MG63 (cell line): Measurements from ENCODE around the gene ABCG4. TPM values are rescaled to one million over a fixed set of nuclear protein-coding genes. Genes with fewer than 3 reads are reported as not detected.
"Not testable (repeated sequence)": the region's sequence is repeated elsewhere in the genome, so short reads cannot be mapped to it uniquely, and the experiment has no call there.

Source experiments
- DNase-seq: peaks from one replicate; pipeline ENCODE4 v3.0.0-alpha.2; 2020
- H3K27me3 ChIP-seq: fragments of 250-450 bp; sonication (Bioruptor Pico); 2 replicates; pipeline ENCODE4 v1.5.1; 2020; ENCODE audit warnings: mild to moderate bottlenecking, moderate library complexity
- H3K36me3 ChIP-seq: fragments of 250-450 bp; sonication (Bioruptor Pico); 2 replicates; pipeline ENCODE4 v1.5.1; 2020; ENCODE audit warnings: mild to moderate bottlenecking, moderate library complexity
- H3K4me3 ChIP-seq: fragments of 250-450 bp; sonication (Bioruptor Pico); 2 replicates; pipeline ENCODE4 v1.5.1; 2020; ENCODE audit warnings: mild to moderate bottlenecking, moderate library complexity
- H3K9me3 ChIP-seq: fragments of 250-450 bp; sonication (Bioruptor Pico); 2 replicates; pipeline ENCODE4 v1.5.1; 2020; ENCODE audit warnings: mild to moderate bottlenecking, moderate library complexity
- total RNA-seq: library from RNA; depleted of rRNA; stranded (reverse); fragments of >200 nt; shearing (Covaris generic); gene quantifications from 2 replicates; pipeline ENCODE4 v1.2.3, GENCODE V29; 2014; ENCODE audit warnings: low replicate concordance

The ABCG4 gene
- total RNA-seq, 1 experiment from 2014 or later = not detected

- peak; percentile 64 for DNase-seq
- no peaks in the 10 kb centered on the region for H3K27me3 ChIP-seq
- no peaks in the 10 kb centered on the region for H3K36me3 ChIP-seq
- H3K9me3 ChIP-seq = no peaks in the 10 kb centered on the region
- no peak overlapping the region for H3K4me3 ChIP-seq
Observed at GRCh38 chr11:119166368-119167076, 17.7 kb downstream of the ABCG4 start.

GRCh38 chr11:119167077-119167458 lies 18.2 kb downstream of the ABCG4 start:
- H3K9me3 ChIP-seq, H3K36me3 ChIP-seq, H3K27me3 ChIP-seq, H3K4me3 ChIP-seq, DNase-seq: not testable (repeated sequence)

DNA sequence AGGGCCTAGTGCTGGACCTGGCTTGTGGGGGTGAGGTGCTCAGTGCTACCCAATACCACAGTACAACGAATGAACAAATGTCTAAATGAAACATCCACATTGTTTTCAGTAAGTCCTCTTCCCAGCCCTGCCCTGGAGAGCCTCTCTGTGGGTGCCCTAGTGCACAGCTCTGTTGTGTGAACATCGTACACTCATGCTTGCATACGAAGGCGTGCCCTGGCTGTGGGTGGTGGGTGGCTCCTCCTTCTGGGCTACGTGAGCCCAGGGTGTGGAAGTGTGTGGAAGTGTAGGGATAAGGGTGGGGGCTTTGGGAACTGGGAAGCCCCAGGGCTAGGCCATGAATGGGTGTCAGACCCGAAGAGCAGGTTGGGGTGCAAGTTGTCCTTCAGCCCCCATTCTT lies 19.1 kb downstream of the ABCG4 start:
- DNase-seq = peak; percentile 14
- Histone ChIP-seq H3K4me3 (peak overlapping the region; percentile 74; the same call in 1 of the 2 replicates), H3K27me3 (no peaks in the 10 kb centered on the region), H3K9me3 (no peaks in the 10 kb centered on the region), H3K36me3 (no peaks in the 10 kb centered on the region)

DNA sequence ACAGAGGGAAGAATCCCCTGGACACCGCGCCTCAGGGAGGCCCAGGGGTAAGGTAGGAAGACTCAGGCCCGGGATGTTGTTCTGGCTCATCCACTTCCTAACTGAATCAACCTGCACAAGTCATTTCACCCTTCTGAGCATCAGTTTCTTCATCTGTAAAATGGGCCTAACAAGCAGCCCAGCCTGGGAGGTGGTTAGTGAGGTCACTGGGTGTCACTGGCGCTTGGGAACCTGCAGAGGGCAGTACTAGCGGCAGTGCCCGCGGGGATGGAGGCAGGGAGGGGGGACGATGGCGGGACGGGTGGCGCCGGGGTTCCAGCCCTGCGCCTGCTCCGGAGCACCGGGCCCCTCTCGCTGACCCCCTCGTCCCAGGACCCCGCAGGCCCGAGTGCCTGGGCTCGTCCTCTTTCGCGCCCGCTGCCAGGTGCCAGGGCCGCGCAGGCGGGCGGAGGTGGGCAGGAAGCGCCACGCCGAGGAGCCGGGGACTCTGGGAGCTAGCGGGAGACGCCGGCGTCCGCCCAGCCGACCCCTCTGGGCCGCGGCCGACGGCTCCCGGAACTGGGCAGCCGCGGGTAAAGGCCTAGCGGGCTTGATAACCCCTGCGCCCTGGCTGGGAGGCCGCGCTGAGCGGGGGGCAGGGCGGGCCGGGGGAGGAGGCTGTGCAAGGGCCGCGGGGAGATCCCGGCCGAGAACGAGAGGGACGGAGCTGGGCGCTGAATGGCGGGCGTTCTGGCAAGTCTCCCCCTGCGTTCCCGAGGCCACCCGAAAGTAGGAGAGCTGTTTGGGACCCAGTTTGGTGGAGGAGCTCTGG lies 19.8 kb downstream of the ABCG4 start, which contains the start of gene NLRX1:
Gene NLRX1, plus strand, starts transcription at position 255 of the 811 bp plus-strand sequence. CDS start 2,679 bp downstream, outside the sequence.
- H3K27me3 ChIP-seq = no peaks in the 10 kb centered on the region
- no peaks in the 10 kb centered on the region for H3K36me3 ChIP-seq
- no peaks in the 10 kb centered on the region for H3K9me3 ChIP-seq

DNA sequence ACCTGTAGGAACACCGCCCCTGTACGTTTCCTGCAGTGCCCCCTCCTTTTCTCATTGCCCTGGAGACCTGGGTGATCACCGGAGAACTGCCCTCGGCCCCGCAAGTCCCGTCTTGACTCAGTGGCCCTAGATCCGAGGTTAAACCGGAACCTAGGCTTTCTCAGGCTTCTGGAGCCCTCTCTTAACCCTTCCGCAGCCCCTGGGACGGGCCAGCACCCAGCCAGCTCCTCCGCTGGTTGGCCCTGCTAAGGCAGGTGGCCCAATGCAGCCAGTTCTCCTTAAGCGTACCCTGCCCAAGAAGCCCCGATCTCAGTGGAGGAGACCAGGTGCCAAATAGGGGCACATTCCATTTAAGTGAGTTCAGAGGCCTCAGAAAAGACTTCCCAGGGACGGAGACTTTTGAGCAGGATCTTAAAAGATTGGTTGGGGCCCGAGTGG lies 20.4 kb downstream of the ABCG4 start:
- H3K4me3 ChIP-seq = peak overlapping the region; percentile 74
- H3K27me3 ChIP-seq = no peaks in the 10 kb centered on the region
- peak; percentile 32 for DNase-seq
- H3K9me3 ChIP-seq = no peaks in the 10 kb centered on the region
- no peaks in the 10 kb centered on the region for H3K36me3 ChIP-seq

More for the DNA sequence above, 19.8 kb downstream of the ABCG4 start, which contains the start of gene NLRX1:
- peak within 1 kb of the TSS; percentile 74 for H3K4me3 ChIP-seq
- DNase-seq = peak; percentile 84

GRCh38 chr11:119172513-119172912 lies 23.7 kb downstream of the ABCG4 start:
- DNase-seq = no peak
- no peaks in the 10 kb centered on the region for H3K9me3 ChIP-seq
- H3K27me3 ChIP-seq = no peaks in the 10 kb centered on the region
- no peak overlapping the region for H3K4me3 ChIP-seq
- peaks cover 2% of the 10 kb centered on the region for H3K36me3 ChIP-seq

GRCh38 chr11:119173453-119173852 lies 24.6 kb downstream of the ABCG4 start:
- Histone ChIP-seq H3K36me3 (peaks cover 2% of the 10 kb centered on the region), H3K4me3 (no peak overlapping the region), H3K9me3 (no peaks in the 10 kb centered on the region), H3K27me3 (no peaks in the 10 kb centered on the region)
- DNase-seq = no peak

GRCh38 chr11:119175493-119176077 lies 26.7 kb downstream of the ABCG4 start:
- no peak overlapping the region for H3K4me3 ChIP-seq

GRCh38 chr11:119178166-119178680 lies 29.4 kb downstream of the ABCG4 start:
- H3K4me3 ChIP-seq = no peak overlapping the region
- peaks cover 4% of the 10 kb centered on the region for H3K36me3 ChIP-seq
- no peak for DNase-seq
- no peaks in the 10 kb centered on the region for H3K27me3 ChIP-seq
- no peaks in the 10 kb centered on the region for H3K9me3 ChIP-seq

More at GRCh38 chr11:119175493-119176077, 26.7 kb downstream of the ABCG4 start:
- Histone ChIP-seq H3K9me3 (no peaks in the 10 kb centered on the region), H3K36me3 (peaks cover 4% of the 10 kb centered on the region), H3K27me3 (no peaks in the 10 kb centered on the region)
- DNase-seq = no peak

GRCh38 chr11:119179342-119179741 lies 30.5 kb downstream of the ABCG4 start:
- H3K36me3 ChIP-seq = peaks cover 4% of the 10 kb centered on the region
- DNase-seq = no peak
- no peaks in the 10 kb centered on the region for H3K9me3 ChIP-seq
- H3K27me3 ChIP-seq = no peaks in the 10 kb centered on the region
- no peak overlapping the region for H3K4me3 ChIP-seq

GRCh38 chr11:119179983-119180382 lies 31.1 kb downstream of the ABCG4 start:
- no peak overlapping the region for H3K4me3 ChIP-seq
- no peaks in the 10 kb centered on the region for H3K27me3 ChIP-seq
- H3K36me3 ChIP-seq = peaks cover 4% of the 10 kb centered on the region
- DNase-seq = no peak
- no peaks in the 10 kb centered on the region for H3K9me3 ChIP-seq

- peaks cover 4% of the 10 kb centered on the region for H3K36me3 ChIP-seq
- H3K27me3 ChIP-seq = no peaks in the 10 kb centered on the region
- no peak overlapping the region for H3K4me3 ChIP-seq
- no peaks in the 10 kb centered on the region for H3K9me3 ChIP-seq
- DNase-seq = no peak
Observed at GRCh38 chr11:119180729-119181676, 32.2 kb downstream of the ABCG4 start.

DNA sequence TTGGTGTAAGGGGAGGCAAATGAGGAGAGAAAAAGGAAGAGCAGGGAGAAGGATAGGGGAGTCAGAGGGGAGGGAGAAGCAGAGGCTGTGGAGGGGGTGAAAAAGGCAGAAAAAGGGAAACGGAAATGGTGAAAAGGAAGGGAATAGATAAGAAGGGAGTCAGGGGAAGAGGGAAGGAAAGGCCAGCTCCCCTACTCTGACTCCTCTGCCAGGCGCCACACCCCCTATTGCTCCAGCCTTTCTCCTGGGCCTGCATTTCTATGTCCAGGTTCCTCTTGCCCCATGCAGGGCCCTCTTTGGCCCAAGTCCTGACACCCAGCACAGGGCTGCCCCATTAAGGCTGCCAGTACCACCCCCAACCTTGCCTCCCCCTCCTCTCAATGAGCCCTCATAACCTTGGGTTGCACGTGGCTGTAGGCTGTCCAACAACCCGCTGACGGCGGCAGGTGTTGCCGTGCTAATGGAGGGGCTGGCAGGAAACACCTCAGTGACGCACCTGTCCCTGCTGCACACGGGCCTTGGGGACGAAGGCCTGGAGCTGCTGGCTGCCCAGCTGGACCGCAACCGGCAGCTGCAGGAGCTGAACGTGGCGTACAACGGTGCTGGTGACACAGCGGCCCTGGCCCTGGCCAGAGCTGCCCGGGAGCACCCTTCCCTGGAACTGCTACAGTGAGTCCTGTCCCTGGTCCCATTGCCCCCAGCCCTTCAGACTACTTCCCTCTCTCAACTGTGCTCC lies 33.0 kb downstream of the ABCG4 start:
- H3K9me3 ChIP-seq = no peaks in the 10 kb centered on the region
- H3K27me3 ChIP-seq = no peaks in the 10 kb centered on the region
- H3K36me3 ChIP-seq = peaks cover 2% of the 10 kb centered on the region
- no peak for DNase-seq
- H3K4me3 ChIP-seq = no peak overlapping the region

DNA sequence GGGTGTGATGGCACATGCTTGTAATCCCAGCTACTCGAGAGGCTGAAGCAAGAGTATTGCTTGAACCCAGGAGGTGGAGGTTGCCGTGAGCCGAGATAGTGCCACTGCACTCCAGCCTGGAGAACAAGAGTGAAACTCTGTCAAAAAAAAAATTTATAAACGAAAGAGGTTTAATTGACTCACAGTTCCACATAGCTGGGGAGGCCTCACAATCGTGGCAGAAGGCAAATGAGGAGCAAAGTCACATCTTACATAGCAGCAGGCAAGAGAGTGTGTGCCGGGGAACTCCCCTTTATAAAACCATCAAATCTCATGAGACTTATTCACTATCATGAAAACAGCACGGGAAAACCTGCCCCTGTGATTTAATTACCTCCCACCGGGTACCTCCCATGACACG lies 35.5 kb downstream of the ABCG4 start:
- H3K36me3 ChIP-seq, H3K4me3 ChIP-seq, DNase-seq, H3K9me3 ChIP-seq, H3K27me3 ChIP-seq: not testable (repeated sequence)

DNA sequence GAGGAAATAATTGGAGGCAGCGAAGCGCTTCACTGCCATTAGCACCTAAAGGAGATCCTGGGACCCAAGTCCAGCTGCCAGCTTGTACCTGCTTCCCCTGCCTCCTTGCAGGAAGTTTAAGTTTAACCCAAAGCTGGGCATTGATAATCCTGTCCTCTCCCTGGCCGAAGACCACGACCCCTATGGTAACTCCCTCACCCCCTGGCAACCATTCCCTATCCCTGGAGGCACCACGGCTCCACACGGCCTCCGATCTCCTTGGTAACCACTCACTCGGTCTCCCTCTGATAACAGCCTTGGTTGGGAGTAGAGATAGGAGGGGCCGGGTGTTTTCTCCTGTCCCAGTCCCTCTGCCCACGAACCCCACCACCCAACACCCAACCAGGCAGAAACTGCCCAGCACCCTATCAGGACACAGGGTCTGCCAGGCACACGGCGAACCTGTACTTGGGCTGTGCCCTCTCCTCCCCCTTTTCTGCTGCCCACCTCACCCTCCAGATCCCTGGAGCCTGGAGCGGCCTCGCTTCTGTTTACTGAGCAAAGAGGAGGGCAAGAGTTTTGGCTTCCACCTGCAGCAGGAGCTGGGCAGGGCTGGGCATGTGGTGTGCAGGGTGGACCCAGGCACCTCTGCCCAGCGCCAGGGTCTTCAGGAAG lies 37.3 kb downstream of the ABCG4 start:
- Histone ChIP-seq H3K36me3 (no peaks in the 10 kb centered on the region), H3K9me3 (no peaks in the 10 kb centered on the region), H3K27me3 (no peaks in the 10 kb centered on the region), H3K4me3 (no peak overlapping the region)
- no peak for DNase-seq
